Liver (tissue), 9 donors: ENCODE results near the gene CRLF3. TPM values are rescaled to one million over a fixed set of nuclear protein-coding genes. Genes with fewer than 3 reads are reported as not detected.
A peak's percentile ranks its signal among the peaks of the same experiment; 100 is the strongest.

ENCODE experiments used
- DNase-seq: peaks from one replicate; pipeline ENCODE4 v3.0.0-alpha.2; 2017; ENCODE audit warnings: low spot score
- H3K27ac ChIP-seq, 2 donors: one replicate each; pipeline ENCODE4 v1.7.0; 2013; ENCODE audit warnings: inconsistent platforms in 2 of 2, low read length in 2 of 2, control low read depth in 1 of 2, low read depth in 1 of 2, mild to moderate bottlenecking in 1 of 2
- H3K27me3 ChIP-seq, 4 donors: one replicate each; pipeline versions ENCODE4 v1.6.1 to v1.7.0; 2013; ENCODE audit warnings: low read length in 3 of 4, inconsistent platforms in 1 of 4, mild to moderate bottlenecking in 1 of 4, moderate library complexity in 1 of 4; ENCODE audit not compliant: control insufficient read depth in 4 of 4, insufficient read depth in 4 of 4
- H3K36me3 ChIP-seq, 4 donors: one replicate each; pipeline versions ENCODE4 v1.6.1 to v1.7.0; 2013; ENCODE audit warnings: low read length in 3 of 4, mild to moderate bottlenecking in 3 of 4, low read depth in 1 of 4, moderate library complexity in 1 of 4; ENCODE audit not compliant: control insufficient read depth in 4 of 4, insufficient read depth in 3 of 4
- H3K4me1 ChIP-seq, 4 donors: one replicate each; pipeline versions ENCODE4 v1.6.1 to v1.7.0; 2013; ENCODE audit warnings: low read length in 3 of 4, mild to moderate bottlenecking in 3 of 4, moderate library complexity in 1 of 4; ENCODE audit not compliant: control insufficient read depth in 4 of 4, insufficient read depth in 4 of 4
- H3K4me3 ChIP-seq, 3 donors: one replicate each; pipeline versions ENCODE4 v1.6.1 to v1.7.0; 2013; ENCODE audit warnings: low read length in 3 of 3, control low read depth in 1 of 3, low read depth in 1 of 3, mild to moderate bottlenecking in 1 of 3
- H3K9ac ChIP-seq, 2 donors: one replicate each; pipeline ENCODE4 v1.7.0; 2013; ENCODE audit warnings: low read length in 2 of 2, mild to moderate bottlenecking in 2 of 2, moderate library complexity in 2 of 2, control low read depth in 1 of 2, low read depth in 1 of 2
- H3K9me3 ChIP-seq, 4 donors: one replicate each; pipeline versions ENCODE4 v1.6.1 to v1.7.0; 2013; ENCODE audit warnings: low read length in 3 of 4; ENCODE audit not compliant: control insufficient read depth in 4 of 4
- EGR1 ChIP-seq, 2 donors: IDR thresholded peaks; 2 replicates each; pipeline ENCODE4 v1.6.1; 2016 to 2018; ENCODE audit warnings: antibody characterized with exemption in 2 of 2, low read depth in 2 of 2
- FOXA1 ChIP-seq: IDR thresholded peaks from 2 replicates; pipeline ENCODE4 v1.6.1; 2016; ENCODE audit warnings: antibody characterized with exemption
- FOXA2 ChIP-seq: IDR thresholded peaks from 2 replicates; pipeline ENCODE4 v1.6.1; 2016; ENCODE audit warnings: antibody characterized with exemption
- GABPA ChIP-seq, 2 donors: IDR thresholded peaks in 1 of 2; conservative IDR thresholded peaks in 1 of 2; 2 replicates each; pipeline ENCODE4 v1.6.1; 2016; ENCODE audit warnings: antibody characterized with exemption in 2 of 2, mild to moderate bottlenecking in 1 of 2, moderate library complexity in 1 of 2
- HNF4A ChIP-seq, 2 donors: conservative IDR thresholded peaks; 2 replicates each; pipeline ENCODE4 v1.6.1; 2016; ENCODE audit warnings: antibody characterized with exemption in 2 of 2, mild to moderate bottlenecking in 2 of 2
- HNF4G ChIP-seq: IDR thresholded peaks from 2 replicates; pipeline ENCODE4 v1.6.1; 2016; ENCODE audit warnings: antibody characterized with exemption
- JUND ChIP-seq, 2 donors: IDR thresholded peaks; 2 replicates each; pipeline ENCODE4 v1.6.1; 2016; ENCODE audit warnings: antibody characterized with exemption in 2 of 2
- NR2F2 ChIP-seq: IDR thresholded peaks from 2 replicates; pipeline ENCODE4 v1.6.1; 2016; ENCODE audit warnings: antibody characterized with exemption
- RAD21 ChIP-seq, 2 donors: IDR thresholded peaks; 2 replicates each; pipeline ENCODE4 v1.6.1; 2016; ENCODE audit warnings: antibody characterized with exemption in 2 of 2, mild to moderate bottlenecking in 2 of 2
- RXRA ChIP-seq, 2 donors: IDR thresholded peaks; 2 replicates each; pipeline ENCODE4 v1.6.1; 2017 to 2018; ENCODE audit warnings: antibody characterized with exemption in 2 of 2, mild to moderate bottlenecking in 1 of 2
- SP1 ChIP-seq: IDR thresholded peaks from 2 replicates; pipeline ENCODE4 v1.6.1; 2018; ENCODE audit warnings: antibody characterized with exemption, mild to moderate bottlenecking
- TAF1 ChIP-seq: conservative IDR thresholded peaks from 2 replicates; pipeline ENCODE4 v1.6.1; 2016; ENCODE audit warnings: antibody characterized with exemption, mild to moderate bottlenecking
- YY1 ChIP-seq: IDR thresholded peaks from 2 replicates; pipeline ENCODE4 v1.6.1; 2016; ENCODE audit warnings: antibody characterized with exemption, mild to moderate bottlenecking
- WGBS: extraction: QIAGEN DNeasy Blood & Tissue Kit; methylation state at CpG from one replicate; pipeline ENCODE4 v1.1.7; 2013; 5-methylcytosine and 5-hydroxymethylcytosine counted together
- polyA plus RNA-seq, 2 donors: library from polyadenylated mRNA; stranded (reverse) in 1 of 2; unstranded in 1 of 2; fragments of 200-250 nt in 1 of 2; fragments of >200 nt in 1 of 2; fragmentation: Nextera tagmentation in 1 of 2; extraction: Ambion mirVana in 1 of 2; gene quantifications; one replicate each; pipeline versions ENCODE4 v1.2.1 to v1.2.3, GENCODE V29; 2013 to 2015
- total RNA-seq, 2 donors: library from RNA; depleted of rRNA; stranded (reverse); fragments of >200 nt; gene quantifications; one replicate each; pipeline ENCODE4 v1.2.3, GENCODE V29; 2014
- TF ChIP-seq, protein P1 (sequence below): fragments of 150-350 bp; IDR thresholded peaks from 2 replicates; pipeline ENCODE4 v1.5.1; 2017; ENCODE audit warnings: improper control_type of control experiment, low read depth, low read length; ENCODE audit not compliant: missing input control
- TF ChIP-seq, protein P2 (sequence below): IDR thresholded peaks from 2 replicates; pipeline ENCODE4 v1.6.1; 2016; ENCODE audit warnings: antibody characterized with exemption, mild to moderate bottlenecking
- TF ChIP-seq, protein P3 (sequence below): IDR thresholded peaks from 2 replicates; pipeline ENCODE4 v1.6.1; 2016; ENCODE audit warnings: antibody characterized with exemption
- TF ChIP-seq, protein P4 (sequence below): IDR thresholded peaks from 2 replicates; pipeline ENCODE4 v1.6.1; 2016; ENCODE audit warnings: antibody characterized with exemption
- TF ChIP-seq, protein P5 (sequence below): IDR thresholded peaks from 2 replicates; pipeline ENCODE4 v1.6.1; 2016; ENCODE audit warnings: antibody characterized with exemption
- donor health status: healthy.
- donor health status: healthy.
- donor health status: healthy.
- donor health status: healthy.
- donor health status: healthy.

The CRLF3 gene
- total and polyA plus RNA-seq, 4 donors = 2.4 to 26.5 (median 4.6) TPM

DNA sequence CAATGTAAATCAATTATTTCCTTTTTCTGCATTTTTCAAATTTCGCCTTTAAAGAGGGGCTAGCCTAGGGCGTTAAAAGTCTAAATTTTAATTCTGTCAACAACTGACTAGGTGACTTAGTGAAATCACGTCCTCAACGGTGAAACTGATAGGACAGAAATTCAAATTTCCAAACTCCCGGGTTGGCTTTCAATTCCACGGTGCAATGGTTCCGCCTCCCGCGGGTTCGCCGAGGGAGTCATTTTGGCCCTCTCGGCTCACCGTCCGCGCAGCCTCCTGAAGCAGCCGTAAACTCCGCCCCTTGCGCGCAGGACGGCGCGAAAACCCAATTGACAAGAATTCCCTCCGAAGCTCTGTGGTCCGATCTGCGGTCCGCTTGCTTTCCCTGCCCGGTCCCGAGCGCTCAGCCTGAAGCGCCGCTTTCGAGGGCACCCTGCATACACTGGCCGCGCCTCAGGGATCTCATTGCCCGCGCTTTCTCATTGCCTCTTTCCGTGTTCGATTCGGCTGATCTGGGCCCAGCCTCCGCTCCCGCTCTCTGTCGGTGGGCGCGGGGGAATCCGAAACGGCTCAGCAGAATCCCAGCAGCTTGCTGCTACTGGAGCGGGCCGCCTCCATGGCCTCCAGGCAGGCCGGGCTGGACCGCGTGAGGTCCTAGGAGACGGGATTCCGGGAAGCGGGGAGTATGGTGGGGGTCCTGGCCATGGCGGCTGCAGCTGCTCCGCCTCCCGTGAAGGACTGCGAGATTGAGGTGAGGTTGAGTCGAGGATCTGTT is 7.4 kb upstream of the CRLF3 start, which contains the start of gene ATAD5:
Gene ATAD5, plus strand, starts transcription at position 304 of the 775 bp plus-strand sequence. Its CDS starts 382 bp downstream, at position 686.
- no peaks in the 10 kb centered on the region for H3K36me3 ChIP-seq
- no peak within 1 kb of the TSS for H3K27ac ChIP-seq
- WGBS = under 1% methylated on average over 59 of the region's 59 CpGs
- no peaks in the 10 kb centered on the region for H3K9me3 ChIP-seq
- peaks cover 5 to 15% (median 12%) of the 10 kb centered on the region in 4 donors for H3K4me1 ChIP-seq
- H3K9ac ChIP-seq = peak within 1 kb of the TSS; percentile 60 to 66
- H3K27me3 ChIP-seq = no peaks in the 10 kb centered on the region
- peak; percentile 66 for TF ChIP-seq SP1
- TF ChIP-seq HNF4G = no peak
- TF ChIP-seq, protein P1, sequence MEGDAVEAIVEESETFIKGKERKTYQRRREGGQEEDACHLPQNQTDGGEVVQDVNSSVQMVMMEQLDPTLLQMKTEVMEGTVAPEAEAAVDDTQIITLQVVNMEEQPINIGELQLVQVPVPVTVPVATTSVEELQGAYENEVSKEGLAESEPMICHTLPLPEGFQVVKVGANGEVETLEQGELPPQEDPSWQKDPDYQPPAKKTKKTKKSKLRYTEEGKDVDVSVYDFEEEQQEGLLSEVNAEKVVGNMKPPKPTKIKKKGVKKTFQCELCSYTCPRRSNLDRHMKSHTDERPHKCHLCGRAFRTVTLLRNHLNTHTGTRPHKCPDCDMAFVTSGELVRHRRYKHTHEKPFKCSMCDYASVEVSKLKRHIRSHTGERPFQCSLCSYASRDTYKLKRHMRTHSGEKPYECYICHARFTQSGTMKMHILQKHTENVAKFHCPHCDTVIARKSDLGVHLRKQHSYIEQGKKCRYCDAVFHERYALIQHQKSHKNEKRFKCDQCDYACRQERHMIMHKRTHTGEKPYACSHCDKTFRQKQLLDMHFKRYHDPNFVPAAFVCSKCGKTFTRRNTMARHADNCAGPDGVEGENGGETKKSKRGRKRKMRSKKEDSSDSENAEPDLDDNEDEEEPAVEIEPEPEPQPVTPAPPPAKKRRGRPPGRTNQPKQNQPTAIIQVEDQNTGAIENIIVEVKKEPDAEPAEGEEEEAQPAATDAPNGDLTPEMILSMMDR = no peak
- peak; percentile 95 for TF ChIP-seq YY1
- no peak for TF ChIP-seq TAF1
- TF ChIP-seq, protein P2, sequence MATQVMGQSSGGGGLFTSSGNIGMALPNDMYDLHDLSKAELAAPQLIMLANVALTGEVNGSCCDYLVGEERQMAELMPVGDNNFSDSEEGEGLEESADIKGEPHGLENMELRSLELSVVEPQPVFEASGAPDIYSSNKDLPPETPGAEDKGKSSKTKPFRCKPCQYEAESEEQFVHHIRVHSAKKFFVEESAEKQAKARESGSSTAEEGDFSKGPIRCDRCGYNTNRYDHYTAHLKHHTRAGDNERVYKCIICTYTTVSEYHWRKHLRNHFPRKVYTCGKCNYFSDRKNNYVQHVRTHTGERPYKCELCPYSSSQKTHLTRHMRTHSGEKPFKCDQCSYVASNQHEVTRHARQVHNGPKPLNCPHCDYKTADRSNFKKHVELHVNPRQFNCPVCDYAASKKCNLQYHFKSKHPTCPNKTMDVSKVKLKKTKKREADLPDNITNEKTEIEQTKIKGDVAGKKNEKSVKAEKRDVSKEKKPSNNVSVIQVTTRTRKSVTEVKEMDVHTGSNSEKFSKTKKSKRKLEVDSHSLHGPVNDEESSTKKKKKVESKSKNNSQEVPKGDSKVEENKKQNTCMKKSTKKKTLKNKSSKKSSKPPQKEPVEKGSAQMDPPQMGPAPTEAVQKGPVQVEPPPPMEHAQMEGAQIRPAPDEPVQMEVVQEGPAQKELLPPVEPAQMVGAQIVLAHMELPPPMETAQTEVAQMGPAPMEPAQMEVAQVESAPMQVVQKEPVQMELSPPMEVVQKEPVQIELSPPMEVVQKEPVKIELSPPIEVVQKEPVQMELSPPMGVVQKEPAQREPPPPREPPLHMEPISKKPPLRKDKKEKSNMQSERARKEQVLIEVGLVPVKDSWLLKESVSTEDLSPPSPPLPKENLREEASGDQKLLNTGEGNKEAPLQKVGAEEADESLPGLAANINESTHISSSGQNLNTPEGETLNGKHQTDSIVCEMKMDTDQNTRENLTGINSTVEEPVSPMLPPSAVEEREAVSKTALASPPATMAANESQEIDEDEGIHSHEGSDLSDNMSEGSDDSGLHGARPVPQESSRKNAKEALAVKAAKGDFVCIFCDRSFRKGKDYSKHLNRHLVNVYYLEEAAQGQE = peak; percentile 68
- TF ChIP-seq EGR1 (IDR thresholded peaks at IDR 0.05; ENCODE audit: low read depth in 2 of 2) = no peak
- TF ChIP-seq FOXA1 = peak; percentile 71
- TF ChIP-seq GABPA (IDR thresholded peaks at IDR 0.05 in 1 of 2, conservative IDR thresholded peaks at IDR 0.05 in 1 of 2) = peak; percentile 22 to 85
- TF ChIP-seq NR2F2 = peak; percentile 72
- TF ChIP-seq, protein P3, sequence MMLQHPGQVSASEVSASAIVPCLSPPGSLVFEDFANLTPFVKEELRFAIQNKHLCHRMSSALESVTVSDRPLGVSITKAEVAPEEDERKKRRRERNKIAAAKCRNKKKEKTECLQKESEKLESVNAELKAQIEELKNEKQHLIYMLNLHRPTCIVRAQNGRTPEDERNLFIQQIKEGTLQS = no peak
- peak; percentile 52 to 56 for TF ChIP-seq HNF4A (conservative IDR thresholded peaks at IDR 0.05)
- no peak for TF ChIP-seq FOXA2
- TF ChIP-seq, protein P4, sequence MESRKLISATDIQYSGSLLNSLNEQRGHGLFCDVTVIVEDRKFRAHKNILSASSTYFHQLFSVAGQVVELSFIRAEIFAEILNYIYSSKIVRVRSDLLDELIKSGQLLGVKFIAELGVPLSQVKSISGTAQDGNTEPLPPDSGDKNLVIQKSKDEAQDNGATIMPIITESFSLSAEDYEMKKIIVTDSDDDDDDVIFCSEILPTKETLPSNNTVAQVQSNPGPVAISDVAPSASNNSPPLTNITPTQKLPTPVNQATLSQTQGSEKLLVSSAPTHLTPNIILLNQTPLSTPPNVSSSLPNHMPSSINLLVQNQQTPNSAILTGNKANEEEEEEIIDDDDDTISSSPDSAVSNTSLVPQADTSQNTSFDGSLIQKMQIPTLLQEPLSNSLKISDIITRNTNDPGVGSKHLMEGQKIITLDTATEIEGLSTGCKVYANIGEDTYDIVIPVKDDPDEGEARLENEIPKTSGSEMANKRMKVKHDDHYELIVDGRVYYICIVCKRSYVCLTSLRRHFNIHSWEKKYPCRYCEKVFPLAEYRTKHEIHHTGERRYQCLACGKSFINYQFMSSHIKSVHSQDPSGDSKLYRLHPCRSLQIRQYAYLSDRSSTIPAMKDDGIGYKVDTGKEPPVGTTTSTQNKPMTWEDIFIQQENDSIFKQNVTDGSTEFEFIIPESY = peak; percentile 97
- TF ChIP-seq RAD21 (IDR thresholded peaks at IDR 0.05) = peak in 1 of 2 donors; percentile 44
- TF ChIP-seq, protein P5, sequence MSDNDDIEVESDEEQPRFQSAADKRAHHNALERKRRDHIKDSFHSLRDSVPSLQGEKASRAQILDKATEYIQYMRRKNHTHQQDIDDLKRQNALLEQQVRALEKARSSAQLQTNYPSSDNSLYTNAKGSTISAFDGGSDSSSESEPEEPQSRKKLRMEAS = peak; percentile 86
- TF ChIP-seq JUND (IDR thresholded peaks at IDR 0.05) = no peak
- TF ChIP-seq RXRA (IDR thresholded peaks at IDR 0.05) = peak; percentile 64 to 78
- H3K4me3 ChIP-seq = peak within 1 kb of the TSS; percentile 80 to 95 (median 82)
- DNase-seq = peak; percentile 91
